NCI-H526 treated with DMSO at 0.1 percent for 48 hours (cell line): ENCODE results near the gene WFDC13.
"Not testable (repeated sequence)": the region's sequence is repeated elsewhere in the genome, so short reads cannot be mapped to it uniquely, and the experiment has no call there.

Experiments used
- DNase-seq: peaks from one replicate; lab custom pipeline; 2025; lab: John Stamatoyannopoulos, UW

The WFDC13 gene

GRCh38 chr20:45701873-45702272 lies at the start of gene WFDC13:
TSS of gene WFDC13 (plus strand) at chr20:45702038. CDS start at chr20:45702124, 86 bp downstream.
- DNase-seq = no peak

- DNase-seq = not testable (repeated sequence)
These were observed 44.8 kb upstream of the WFDC13 start for GRCh38 chr20:45657038-45657437.

GRCh38 chr20:45670139-45670538 lies 31.7 kb upstream of the WFDC13 start, which contains the start of gene WFDC11:
TSS of gene WFDC11 (minus strand) at chr20:45670239. CDS start at chr20:45650600, 19,639 bp downstream.
- no peak for DNase-seq

- DNase-seq = no peak
These were observed 29.1 kb upstream of the WFDC13 start for GRCh38 chr20:45672765-45673164.

- no peak for DNase-seq
These were observed 22.2 kb upstream of the WFDC13 start for GRCh38 chr20:45679650-45680049.

GRCh38 chr20:45685896-45686295 lies 15.9 kb upstream of the WFDC13 start:
- DNase-seq = no peak

GRCh38 chr20:45693346-45693745 lies 8.5 kb upstream of the WFDC13 start:
- DNase-seq = not testable (repeated sequence)

- no peak for DNase-seq
These were observed 6.3 kb upstream of the WFDC13 start for GRCh38 chr20:45695496-45695895.

- no peak for DNase-seq
These were observed 734 bp upstream of the WFDC13 start for GRCh38 chr20:45701104-45701503.

- no peak for DNase-seq
These were observed 3.3 kb downstream of the WFDC13 start, which contains the start of gene WFDC10B for GRCh38 chr20:45704969-45705637. TSS of gene WFDC10B (minus strand) at chr20:45705019. CDS start at chr20:45685992, 19,027 bp downstream.

GRCh38 chr20:45716141-45716688 lies 14.4 kb downstream of the WFDC13 start:
- DNase-seq = not testable (repeated sequence)

- DNase-seq = no peak
These were observed 20.2 kb downstream of the WFDC13 start, which contains the start of gene SPINT4 for GRCh38 chr20:45722047-45722446. TSS of gene SPINT4 (plus strand) at chr20:45722347. CDS start at chr20:45722368, 21 bp downstream.

GRCh38 chr20:45725134-45725533 lies 23.3 kb downstream of the WFDC13 start:
- no peak for DNase-seq

- no peak for DNase-seq
These were observed 25.2 kb downstream of the WFDC13 start for GRCh38 chr20:45727044-45727443.

- no peak for DNase-seq
These were observed 30.4 kb downstream of the WFDC13 start for GRCh38 chr20:45732199-45732598.

- DNase-seq = no peak
These were observed 33.7 kb downstream of the WFDC13 start for GRCh38 chr20:45735552-45735951.

GRCh38 chr20:45735988-45736387 lies 34.1 kb downstream of the WFDC13 start:
- no peak for DNase-seq

GRCh38 chr20:45742596-45742995 lies 40.8 kb downstream of the WFDC13 start:
- no peak for DNase-seq

- DNase-seq = no peak
These were observed 43.2 kb downstream of the WFDC13 start for GRCh38 chr20:45745015-45745414.

GRCh38 chr20:45751721-45752120 lies 49.9 kb downstream of the WFDC13 start:
- no peak for DNase-seq

- DNase-seq = no peak
These were observed 50.9 kb downstream of the WFDC13 start for GRCh38 chr20:45752746-45753145.

GRCh38 chr20:45758096-45758495 lies 56.3 kb downstream of the WFDC13 start:
- DNase-seq = no peak
